ENCODE measurements around the gene SRMS. TPM values are rescaled to one million over a fixed set of nuclear protein-coding genes. Genes with fewer than 3 reads are reported as not detected.

SRMS gene
- total and polyA plus RNA-seq, 2 of the 13 experiments (the other 11 are each of a cell fraction or from before 2014, with no cell fraction given) = not detected

GRCh38 chr20:63568170-63568981 lies 20.8 kb upstream of the SRMS start:
- ATAC-seq = no peak
- Histone ChIP-seq H4K20me1 (ENCODE audit: insufficient read depth, low read length) (peaks cover 2% of the 10 kb centered on the region; the same call in 1 of the 2 replicates), H3K9ac (ENCODE audit: insufficient read depth, low read depth, low read length) (no peak overlapping the region), H3K4me2 (ENCODE audit: low read depth, low read length) (no peak overlapping the region), H3K9me3 (ENCODE audit: low read length) (no peaks in the 10 kb centered on the region), H3K79me2 (ENCODE audit: insufficient read depth, low read length) (no peaks in the 10 kb centered on the region), H2AFZ (ENCODE audit: low read length) (no peak overlapping the region), H3K27me3 (ENCODE audit: control insufficient read depth in 1 of 2, insufficient read depth in 2 of 2, low read length in 2 of 2) (no peaks in the 10 kb centered on the region), H3K4me1 (ENCODE audit: insufficient read depth, low read length) (peaks cover 8% of the 10 kb centered on the region), H3K4me3 (replicated peaks in 1 of 3; ENCODE audit: insufficient read depth in 1 of 3, low read depth in 2 of 3, low read length in 3 of 3) (no peak overlapping the region), H3K36me3 (replicated peaks in 1 of 2; ENCODE audit: control insufficient read depth in 1 of 2, insufficient read depth in 2 of 2, low read length in 2 of 2) (no peaks in the 10 kb centered on the region), H3K27ac (ENCODE audit: extremely low read length, insufficient read depth, low read length) (no peak overlapping the region)
- FAIRE-seq = no peak
- POLR2A ChIA-PET = interaction anchor here (0.9 to 1.0 kb wide), 2 partner anchors 11 to 139 kb away, joined by 3 read pairs; partner anchors contain the start of genes ARFRP1 and ZGPAT
- WGBS (ENCODE audit: low lambda C conversion rate) = 77% methylated on average over 20 of the region's 43 CpGs
- intact Hi-C loops (cut with micrococcal nuclease; ENCODE audit: unreplicated experiment) = no loop called here
- in situ Hi-C loops (cut with HindIII; ENCODE audit: extremely low pct_ligation_motif_present, low pct_unique_long_range_greater_than_20kb) = no loop called here
- BruUV-seq (replicated peaks) = no TSS peak
- no peak for DNase-seq (ENCODE audit: low spot score)
- CTCF ChIA-PET (ENCODE audit: low intra/inter-chr PET ratio, low total read pairs) = no interaction called here
- no peak for TF ChIP-seq ZNF264 (CRISPR knock-in tag; IDR thresholded peaks at IDR 0.05)
- no peak for TF ChIP-seq NFAT5 (CRISPR knock-in tag; IDR thresholded peaks at IDR 0.05)
- no peak for TF ChIP-seq RAD21 (CRISPR knock-in tag; IDR thresholded peaks at IDR 0.05)
- TF ChIP-seq ZNF414 (CRISPR knock-in tag; IDR thresholded peaks at IDR 0.05) = no peak
- TF ChIP-seq REPIN1 (CRISPR knock-in tag; IDR thresholded peaks at IDR 0.05; ENCODE audit: borderline replicate concordance, low read depth) = no peak
- no peak for TF ChIP-seq ZNF12 (CRISPR knock-in tag; IDR thresholded peaks at IDR 0.05)
- TF ChIP-seq FOXO1 (CRISPR knock-in tag; IDR thresholded peaks at IDR 0.05) = no peak
- no peak for TF ChIP-seq ZNF615 (CRISPR knock-in tag; IDR thresholded peaks at IDR 0.05; ENCODE audit: borderline replicate concordance)
- TF ChIP-seq BCL3 (CRISPR knock-in tag; IDR thresholded peaks at IDR 0.05) = no peak
- TF ChIP-seq ZNF496 (CRISPR knock-in tag; IDR thresholded peaks at IDR 0.05; ENCODE audit: insufficient replicate concordance) = no peak
- no peak for TF ChIP-seq FOXA1 (IDR thresholded peaks at IDR 0.05)
- TF ChIP-seq FOXA1 (CRISPR knock-in tag; IDR thresholded peaks at IDR 0.05) = no peak
- no peak for TF ChIP-seq ZSCAN25 (CRISPR knock-in tag; IDR thresholded peaks at IDR 0.05)
- no peak for TF ChIP-seq IRF1 (CRISPR knock-in tag; IDR thresholded peaks at IDR 0.05; ENCODE audit: low read depth)
- no peak for TF ChIP-seq SRSF9 (IDR thresholded peaks at IDR 0.05; ENCODE audit: borderline replicate concordance, insufficient read depth, low read depth, low read length, poor library complexity, severe bottlenecking)
- no peak for TF ChIP-seq KDM4B (CRISPR knock-in tag; IDR thresholded peaks at IDR 0.05)
